Keratinocyte (primary cell): ENCODE results near the gene FHAD1. TPM values are rescaled to one million over a fixed set of nuclear protein-coding genes. Genes with fewer than 3 reads are reported as not detected.

Experiments used
- DNase-seq: peaks from one replicate; pipeline ENCODE4 v3.0.0-alpha.2; 2011; ENCODE audit warnings: low read depth, missing footprints, low spot score
- FAIRE-seq: peaks from 2 replicates; lab custom pipeline; 2011; peaks lifted over from hg19 to GRCh38; lab: Jason Lieb, UNC
- H2AFZ ChIP-seq: 2 replicates; pipeline ENCODE4 v1.6.0; 2012; ENCODE audit warnings: low read length, control low read depth, inconsistent platforms; ENCODE audit not compliant: control insufficient read depth
- H3K27ac ChIP-seq: 2 replicates; pipeline ENCODE4 v1.5.1; 2011; ENCODE audit warnings: low read length; ENCODE audit not compliant: control insufficient read depth, insufficient read depth
- H3K27me3 ChIP-seq: 3 replicates; pipeline ENCODE4 v1.6.0; 2011; ENCODE audit warnings: low read length; ENCODE audit not compliant: control insufficient read depth, insufficient read depth; ENCODE audit errors: extremely low read depth
- H3K36me3 ChIP-seq, 2 experiments: 2 replicates in 1 of 2; 3 replicates in 1 of 2; pipeline ENCODE4 v1.5.1; 2011; ENCODE audit warnings: low read length in 2 of 2, mild to moderate bottlenecking in 1 of 2; ENCODE audit not compliant: control insufficient read depth in 2 of 2, insufficient read depth in 2 of 2; ENCODE audit errors: extremely low read depth in 1 of 2
- H3K4me1 ChIP-seq: 3 replicates; pipeline ENCODE4 v1.5.1; 2011; ENCODE audit warnings: low read length; ENCODE audit not compliant: control insufficient read depth, insufficient read depth; ENCODE audit errors: extremely low read depth
- H3K4me2 ChIP-seq: 3 replicates; pipeline ENCODE4 v1.6.0; 2011; ENCODE audit warnings: low read depth, low read length; ENCODE audit not compliant: control insufficient read depth, insufficient read depth; ENCODE audit errors: extremely low read depth
- H3K4me3 ChIP-seq, 3 experiments: fragments of 200-600 bp in 1 of 3; sonication (generic) in 1 of 3; 2 replicates in 2 of 3; 3 replicates in 1 of 3; pipeline ENCODE4 v1.5.1; 2011 to 2016; ENCODE audit warnings: low read length in 3 of 3, mild to moderate bottlenecking in 3 of 3, control low read depth in 2 of 3, inconsistent platforms in 1 of 3, low read depth in 1 of 3, mixed read lengths in 1 of 3, mixed run types in 1 of 3, moderate library complexity in 1 of 3; ENCODE audit not compliant: control insufficient read depth in 2 of 3, insufficient read depth in 2 of 3; ENCODE audit errors: extremely low read depth in 1 of 3
- H3K79me2 ChIP-seq: 2 replicates; pipeline ENCODE4 v1.6.0; 2012; ENCODE audit warnings: low read length; ENCODE audit not compliant: control insufficient read depth, insufficient read depth
- H3K9ac ChIP-seq: 3 replicates; pipeline ENCODE4 v1.6.0; 2011; ENCODE audit warnings: low read length; ENCODE audit not compliant: control insufficient read depth, insufficient read depth; ENCODE audit errors: extremely low read depth
- H3K9me1 ChIP-seq: 3 replicates; pipeline ENCODE4 v1.6.0; 2011; ENCODE audit warnings: low read length; ENCODE audit not compliant: control insufficient read depth, insufficient read depth; ENCODE audit errors: extremely low read depth
- H3K9me3 ChIP-seq: 2 replicates; pipeline ENCODE4 v1.5.1; 2012; ENCODE audit warnings: low read depth, low read length; ENCODE audit not compliant: control insufficient read depth
- H4K20me1 ChIP-seq: 3 replicates; pipeline ENCODE4 v1.6.0; 2011; ENCODE audit warnings: low read length; ENCODE audit not compliant: control insufficient read depth, insufficient read depth; ENCODE audit errors: extremely low read depth
- CTCF ChIP-seq, 3 experiments: IDR thresholded peaks in 1 of 3; conservative IDR thresholded peaks in 1 of 3; optimal IDR thresholded peaks in 1 of 3; 2 replicates in 2 of 3; 3 replicates in 1 of 3; pipeline versions ENCODE3 to v1.5.1; 2011; ENCODE audit warnings: low read length in 3 of 3, mild to moderate bottlenecking in 3 of 3, moderate library complexity in 2 of 3, control low read depth in 1 of 3, inconsistent platforms in 1 of 3; ENCODE audit not compliant: insufficient read depth in 2 of 3; ENCODE audit errors: extremely low read depth in 1 of 3
- EZH2 ChIP-seq: IDR thresholded peaks from one replicate; pipeline ENCODE4 v1.6.1; 2012; ENCODE audit warnings: inconsistent platforms, mild to moderate bottlenecking, low read length, moderate library complexity
- dilution Hi-C: fragments of 300-500 bp; cut with MboI; formaldehyde crosslinking; loops from one replicate; pipeline ENCODE4 v1.7.0; 2020; ENCODE audit warnings: low sequenced_read_pairs; ENCODE audit not compliant: extremely low pct_ligation_motif_present
- polyA plus RNA-seq, 5 experiments: library from polyadenylated mRNA; depleted of rRNA in 3 of 5; stranded (reverse) in 3 of 5; stranded (forward) in 1 of 5; unstranded in 1 of 5; fragments of >200 nt; gene quantifications; 1 replicate in 1 of 5; 2 replicates in 3 of 5; 3 replicates in 1 of 5; pipeline versions ENCODE4 v1.2.1 to v1.2.3, GENCODE V29; 2011 to 2012; ENCODE audit warnings: missing spikeins in 2 of 5, low read depth in 1 of 5, low replicate concordance in 1 of 5

FHAD1 gene
- polyA plus RNA-seq, 1 donor (not counting 4 experiments of a cell fraction or from before 2014, with no cell fraction given) = 0.09 TPM

- no peaks in the 10 kb centered on the region for H4K20me1 ChIP-seq
- no peaks in the 10 kb centered on the region for H3K79me2 ChIP-seq
- H3K36me3 ChIP-seq = no peaks in the 10 kb centered on the region
- H3K9me3 ChIP-seq = no peaks in the 10 kb centered on the region
- dilution Hi-C loops = no loop called here
- no peak overlapping the region for H3K4me3 ChIP-seq
- no peaks in the 10 kb centered on the region for H3K27me3 ChIP-seq
- no peaks in the 10 kb centered on the region for H3K4me1 ChIP-seq
- TF ChIP-seq CTCF (optimal IDR thresholded peaks at IDR 0.05 in 1 of 3, IDR thresholded peaks at IDR 0.05 in 1 of 3, conservative IDR thresholded peaks at IDR 0.05 in 1 of 3; ENCODE audit: extremely low read depth in 1 of 3, insufficient read depth in 2 of 3, low read length in 3 of 3) = no peak
- no peak for TF ChIP-seq EZH2
- H3K27ac ChIP-seq = no peak overlapping the region
- FAIRE-seq (no peak), DNase-seq (no peak)
- no peak overlapping the region for H3K9ac ChIP-seq
- no peak overlapping the region for H2AFZ ChIP-seq
- no peak overlapping the region for H3K4me2 ChIP-seq
- no peaks in the 10 kb centered on the region for H3K9me1 ChIP-seq
These were observed 24.2 kb downstream of the FHAD1 start for GRCh38 chr1:15271196-15271595.

GRCh38 chr1:15272009-15272781 lies 25.2 kb downstream of the FHAD1 start:
- FAIRE-seq = peak; percentile 95
- no peaks in the 10 kb centered on the region for H4K20me1 ChIP-seq
- no peak overlapping the region for H3K4me3 ChIP-seq
- no peak overlapping the region for H3K27ac ChIP-seq
- peak overlapping the region; percentile 22 for H3K4me2 ChIP-seq
- no peaks in the 10 kb centered on the region for H3K27me3 ChIP-seq
- no peaks in the 10 kb centered on the region for H3K4me1 ChIP-seq
- H3K79me2 ChIP-seq = no peaks in the 10 kb centered on the region
- no peak overlapping the region for H2AFZ ChIP-seq
- H3K9me3 ChIP-seq = no peaks in the 10 kb centered on the region
- TF ChIP-seq CTCF (optimal IDR thresholded peaks at IDR 0.05 in 1 of 3, IDR thresholded peaks at IDR 0.05 in 1 of 3, conservative IDR thresholded peaks at IDR 0.05 in 1 of 3; ENCODE audit: extremely low read depth in 1 of 3, insufficient read depth in 2 of 3, low read length in 3 of 3) = peak; percentile 70 to 86 (median 78)
- TF ChIP-seq EZH2 = no peak
- H3K9ac ChIP-seq = no peak overlapping the region
- no peaks in the 10 kb centered on the region for H3K36me3 ChIP-seq
- dilution Hi-C loops = no loop called here
- no peak for DNase-seq
- no peaks in the 10 kb centered on the region for H3K9me1 ChIP-seq
